ENCODE data around the gene RAB5IF. TPM values are rescaled to one million over a fixed set of nuclear protein-coding genes. Genes with fewer than 3 reads are reported as not detected.
A peak's percentile ranks its signal among the peaks of the same experiment; 100 is the strongest.

Gene RAB5IF
- total RNA-seq, 1 experiment from 2014 or later, result 118 TPM

DNA sequence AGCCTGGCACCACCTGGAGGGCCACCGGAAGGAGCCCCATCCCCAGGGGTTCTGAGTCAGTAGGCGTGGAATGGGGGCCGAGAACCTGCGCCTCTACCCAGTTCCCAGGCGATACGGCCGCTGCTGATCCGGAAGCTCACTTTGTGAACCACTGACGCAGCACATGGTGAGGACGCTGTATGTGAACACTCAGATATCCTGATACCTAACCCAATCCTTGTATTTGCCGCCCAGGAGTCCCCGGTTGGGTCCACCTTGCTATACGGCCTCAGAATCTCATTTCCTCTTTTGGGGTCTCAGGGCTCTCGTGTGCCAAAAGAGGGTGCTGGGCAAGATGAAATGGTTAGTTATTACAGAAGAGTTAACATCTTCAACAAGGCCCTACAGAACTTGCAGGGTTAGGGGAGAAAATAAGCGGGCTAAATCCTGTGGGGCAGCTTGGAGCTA lies 604 bp upstream of the RAB5IF start:
- in situ Hi-C loops (cut with HindIII; ENCODE audit: low pct_unique_long_range_greater_than_20kb, low sequenced_read_pairs), result no loop called here
- ATAC-seq (peak; percentile 27), DNase-seq (ENCODE audit: low read depth, low spot score) (no peak)
- Histone ChIP-seq H3K4me3 (ENCODE audit: low read depth in 2 of 2, low read length in 2 of 2) (peak overlapping the region; percentile 97), H3K36me3 (ENCODE audit: control insufficient read depth, insufficient read depth, low read length) (peaks cover 10% of the 10 kb centered on the region; the same call in 1 of the 2 replicates), H3K27ac (ENCODE audit: low read length) (peak overlapping the region; percentile 89), H3K27me3 (ENCODE audit: control insufficient read depth, insufficient read depth, low read length) (no peaks in the 10 kb centered on the region), H3K4me1 (ENCODE audit: control insufficient read depth, insufficient read depth, low read length) (peaks cover 7% of the 10 kb centered on the region; the same call in 1 of the 2 replicates), H3K9me3 (ENCODE audit: control insufficient read depth, insufficient read depth, low read depth, low read length) (no peaks in the 10 kb centered on the region)
- ChIA-PET POLR2A (interaction anchor here (0.6 to 0.7 kb wide), 2 partner anchors 38 to 46 kb away, joined by 7 read pairs; no protein-coding TSS in a partner anchor), CTCF (interaction anchor here (0.5 to 1.3 kb wide), 5 partner anchors 11 to 142 kb away, joined by 3 to 9 read pairs (median 4); no protein-coding TSS in a partner anchor)
- intact Hi-C loops (cut with micrococcal nuclease; ENCODE audit: unreplicated experiment), result no loop called here
- BruUV-seq (replicated peaks), result TSS peak; percentile 96
- no peak for TF ChIP-seq SIN3A (IDR thresholded peaks at IDR 0.05; ENCODE audit: borderline replicate concordance, insufficient read depth, low read depth, low read length)
- TF ChIP-seq, protein P1, sequence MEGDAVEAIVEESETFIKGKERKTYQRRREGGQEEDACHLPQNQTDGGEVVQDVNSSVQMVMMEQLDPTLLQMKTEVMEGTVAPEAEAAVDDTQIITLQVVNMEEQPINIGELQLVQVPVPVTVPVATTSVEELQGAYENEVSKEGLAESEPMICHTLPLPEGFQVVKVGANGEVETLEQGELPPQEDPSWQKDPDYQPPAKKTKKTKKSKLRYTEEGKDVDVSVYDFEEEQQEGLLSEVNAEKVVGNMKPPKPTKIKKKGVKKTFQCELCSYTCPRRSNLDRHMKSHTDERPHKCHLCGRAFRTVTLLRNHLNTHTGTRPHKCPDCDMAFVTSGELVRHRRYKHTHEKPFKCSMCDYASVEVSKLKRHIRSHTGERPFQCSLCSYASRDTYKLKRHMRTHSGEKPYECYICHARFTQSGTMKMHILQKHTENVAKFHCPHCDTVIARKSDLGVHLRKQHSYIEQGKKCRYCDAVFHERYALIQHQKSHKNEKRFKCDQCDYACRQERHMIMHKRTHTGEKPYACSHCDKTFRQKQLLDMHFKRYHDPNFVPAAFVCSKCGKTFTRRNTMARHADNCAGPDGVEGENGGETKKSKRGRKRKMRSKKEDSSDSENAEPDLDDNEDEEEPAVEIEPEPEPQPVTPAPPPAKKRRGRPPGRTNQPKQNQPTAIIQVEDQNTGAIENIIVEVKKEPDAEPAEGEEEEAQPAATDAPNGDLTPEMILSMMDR (IDR thresholded peaks at IDR 0.05), result no peak
- no peak for TF ChIP-seq TCF7L2 (IDR thresholded peaks at IDR 0.05; ENCODE audit: low read depth, low read length)

DNA sequence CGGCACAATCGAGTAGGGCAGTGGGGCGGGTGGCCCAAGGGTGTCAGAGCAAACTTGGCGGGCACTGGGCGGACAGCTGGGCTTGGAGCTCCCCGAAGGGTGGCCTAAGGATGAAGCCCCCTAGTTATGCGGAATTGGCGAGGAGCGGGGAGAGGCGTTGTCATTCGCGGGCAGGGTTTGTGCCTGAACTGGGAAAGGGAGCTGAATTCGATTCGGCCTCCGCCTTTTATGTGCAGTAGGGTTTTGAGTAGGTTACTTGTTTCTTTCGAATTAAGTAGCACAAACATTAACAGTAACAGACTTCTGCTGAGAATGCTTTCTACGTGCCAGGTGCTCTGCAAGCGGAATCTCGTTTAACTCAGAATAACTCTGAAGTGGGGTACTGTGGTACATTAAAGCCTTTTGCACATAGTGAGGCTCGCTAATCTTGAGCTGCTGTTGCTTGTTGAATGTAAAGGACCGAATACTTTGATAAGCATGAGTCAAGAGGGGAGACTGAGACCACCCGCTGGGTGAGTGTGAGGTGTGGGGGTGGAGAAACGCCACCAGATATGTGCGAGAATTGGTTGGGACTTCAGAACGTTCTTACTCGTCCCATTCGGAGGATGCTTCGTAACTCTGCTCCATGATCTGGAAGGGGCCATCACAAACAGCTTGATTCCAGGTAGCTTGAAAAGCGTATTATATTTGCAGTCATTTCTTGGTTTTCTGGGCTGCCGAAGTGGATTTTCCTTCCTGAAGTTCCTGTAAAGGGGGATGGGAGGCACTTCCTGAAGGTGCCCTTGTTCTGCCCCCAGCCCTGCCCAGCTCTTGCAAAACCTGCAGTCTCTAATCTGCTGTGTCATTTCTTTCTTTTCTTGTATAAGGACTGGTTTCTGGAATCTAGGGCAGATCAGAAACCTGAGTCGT lies 833 bp downstream of the RAB5IF start:
- Histone ChIP-seq H3K27me3 (ENCODE audit: control insufficient read depth, insufficient read depth, low read length) (no peaks in the 10 kb centered on the region), H3K9me3 (ENCODE audit: control insufficient read depth, insufficient read depth, low read depth, low read length) (no peaks in the 10 kb centered on the region), H3K4me1 (ENCODE audit: control insufficient read depth, insufficient read depth, low read length) (peaks cover 7% of the 10 kb centered on the region; the same call in 1 of the 2 replicates), H3K36me3 (ENCODE audit: control insufficient read depth, insufficient read depth, low read length) (peaks cover 10% of the 10 kb centered on the region; the same call in 1 of the 2 replicates), H3K4me3 (ENCODE audit: low read depth in 2 of 2, low read length in 2 of 2) (peak overlapping the region; percentile 97), H3K27ac (ENCODE audit: low read length) (peak overlapping the region; percentile 75)
- intact Hi-C loops (cut with micrococcal nuclease; ENCODE audit: unreplicated experiment), result no loop called here
- in situ Hi-C loops (cut with HindIII; ENCODE audit: low pct_unique_long_range_greater_than_20kb, low sequenced_read_pairs), result no loop called here
- TF ChIP-seq, protein P2, sequence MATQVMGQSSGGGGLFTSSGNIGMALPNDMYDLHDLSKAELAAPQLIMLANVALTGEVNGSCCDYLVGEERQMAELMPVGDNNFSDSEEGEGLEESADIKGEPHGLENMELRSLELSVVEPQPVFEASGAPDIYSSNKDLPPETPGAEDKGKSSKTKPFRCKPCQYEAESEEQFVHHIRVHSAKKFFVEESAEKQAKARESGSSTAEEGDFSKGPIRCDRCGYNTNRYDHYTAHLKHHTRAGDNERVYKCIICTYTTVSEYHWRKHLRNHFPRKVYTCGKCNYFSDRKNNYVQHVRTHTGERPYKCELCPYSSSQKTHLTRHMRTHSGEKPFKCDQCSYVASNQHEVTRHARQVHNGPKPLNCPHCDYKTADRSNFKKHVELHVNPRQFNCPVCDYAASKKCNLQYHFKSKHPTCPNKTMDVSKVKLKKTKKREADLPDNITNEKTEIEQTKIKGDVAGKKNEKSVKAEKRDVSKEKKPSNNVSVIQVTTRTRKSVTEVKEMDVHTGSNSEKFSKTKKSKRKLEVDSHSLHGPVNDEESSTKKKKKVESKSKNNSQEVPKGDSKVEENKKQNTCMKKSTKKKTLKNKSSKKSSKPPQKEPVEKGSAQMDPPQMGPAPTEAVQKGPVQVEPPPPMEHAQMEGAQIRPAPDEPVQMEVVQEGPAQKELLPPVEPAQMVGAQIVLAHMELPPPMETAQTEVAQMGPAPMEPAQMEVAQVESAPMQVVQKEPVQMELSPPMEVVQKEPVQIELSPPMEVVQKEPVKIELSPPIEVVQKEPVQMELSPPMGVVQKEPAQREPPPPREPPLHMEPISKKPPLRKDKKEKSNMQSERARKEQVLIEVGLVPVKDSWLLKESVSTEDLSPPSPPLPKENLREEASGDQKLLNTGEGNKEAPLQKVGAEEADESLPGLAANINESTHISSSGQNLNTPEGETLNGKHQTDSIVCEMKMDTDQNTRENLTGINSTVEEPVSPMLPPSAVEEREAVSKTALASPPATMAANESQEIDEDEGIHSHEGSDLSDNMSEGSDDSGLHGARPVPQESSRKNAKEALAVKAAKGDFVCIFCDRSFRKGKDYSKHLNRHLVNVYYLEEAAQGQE (IDR thresholded peaks at IDR 0.05; ENCODE audit: insufficient read depth in 1 of 2, low read depth in 2 of 2, low read length in 1 of 2), result no peak
- TF ChIP-seq SIN3A (IDR thresholded peaks at IDR 0.05; ENCODE audit: borderline replicate concordance, insufficient read depth, low read depth, low read length), result no peak
- TF ChIP-seq POLR2AphosphoS5 (IDR thresholded peaks at IDR 0.05; ENCODE audit: low read depth, low read length), result no peak
- TF ChIP-seq, protein P1 (IDR thresholded peaks at IDR 0.05), result no peak
- no peak for TF ChIP-seq TCF7L2 (IDR thresholded peaks at IDR 0.05; ENCODE audit: low read depth, low read length)
- CTCF ChIA-PET, result interaction anchor here (0.5 to 1.3 kb wide), 4 partner anchors 10 to 336 kb away, joined by 3 to 8 read pairs (median 6); no protein-coding TSS in a partner anchor
- ATAC-seq (no peak), DNase-seq (ENCODE audit: low read depth, low spot score) (no peak)
- BruUV-seq (replicated peaks), result TSS peak; percentile 81
- POLR2A ChIA-PET, result interaction anchor here (0.5 to 0.6 kb wide), 4 partner anchors 106 to 589 kb away, joined by 3 to 6 read pairs (median 4); no protein-coding TSS in a partner anchor

All from Panc1 (cell line).